Suprapubic skin (tissue), 4 donors: ENCODE measurements around the gene DNAH8.

Source experiments
- CTCF ChIP-seq, 2 donors: fragments of 200-600 bp in 1 of 2; fragments of 450-650 bp in 1 of 2; sonication (generic) in 1 of 2; IDR thresholded peaks; one replicate each; pipeline ENCODE4 v1.5.1; 2016 to 2019; ENCODE audit warnings: antibody characterized with exemption in 2 of 2, mild to moderate bottlenecking in 1 of 2, moderate library complexity in 1 of 2
- POLR2A ChIP-seq, 2 donors: fragments of 450-650 bp; IDR thresholded peaks; one replicate each; pipeline ENCODE4 v1.6.1; 2017; ENCODE audit warnings: antibody characterized with exemption in 2 of 2, mild to moderate bottlenecking in 2 of 2, moderate library complexity in 2 of 2
- POLR2AphosphoS5 ChIP-seq, 3 donors: sonication (generic); formaldehyde crosslinking; IDR thresholded peaks; one replicate each; pipeline ENCODE4 v1.6.1; 2017; ENCODE audit warnings: antibody characterized with exemption in 3 of 3

DNA sequence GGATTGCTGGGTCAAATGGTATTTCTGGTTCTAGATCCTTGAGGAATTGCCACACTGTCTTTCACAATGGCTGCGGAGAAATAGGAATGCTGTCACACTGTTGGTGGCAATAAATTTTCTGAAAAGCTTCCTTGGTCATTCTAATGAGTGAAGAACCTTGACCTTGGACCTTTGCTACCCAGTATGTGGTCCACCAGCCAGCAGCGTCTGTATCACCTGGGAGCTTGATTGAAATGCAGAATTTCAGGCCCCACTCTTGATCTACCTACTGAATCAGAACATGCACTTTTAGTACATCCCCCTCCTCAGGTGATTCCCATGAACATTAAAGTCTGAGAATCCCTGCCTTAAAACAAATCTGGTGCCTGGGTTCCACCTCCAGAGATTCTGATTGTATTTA lies 305.9 kb downstream of the DNAH8 start:
- TF ChIP-seq CTCF (IDR thresholded peaks at IDR 0.05) (no peak), POLR2A (IDR thresholded peaks at IDR 0.05) (no peak), POLR2AphosphoS5 (IDR thresholded peaks at IDR 0.05) (no peak)
